K562 (cell line): ENCODE measurements around the gene CD84. TPM values are rescaled to one million over a fixed set of nuclear protein-coding genes. Genes with fewer than 3 reads are reported as not detected.

ENCODE experiments used
- ATAC-seq: fragments of 200-7000 bp; cut with Tn5 transposase; 3 replicates; pipeline ENCODE4 v1.9.1; 2020; ENCODE audit warnings: moderate library complexity
- BruUV-seq: library from RNA; stranded (reverse); fragments of 400-500 nt; replicated peaks from 2 replicates; lab custom pipeline; 2021; lab: Mats Ljungman, UMichigan
- CTCF ChIA-PET: fragments of 300-600 bp; formaldehyde crosslinking; extraction: SDS; loops from one replicate; lab custom pipeline; 2021; ENCODE audit warnings: low intra/inter-chr PET ratio; lab: Yijun Ruan, JAX
- POLR2A ChIA-PET: fragments of 300-600, 350-650 bp; sonication (Branson Sonifier 250); formaldehyde crosslinking; extraction: SDS; loops from one replicate; lab custom pipeline; 2021; ENCODE audit warnings: antibody characterized with exemption, inconsistent platforms; lab: Yijun Ruan, JAX
- DNase-seq, 4 experiments: peaks; one replicate each; pipeline versions ENCODE4 v3.0.0 to v3.0.0-alpha.2; 2011 to 2018; ENCODE audit warnings: low spot score in 3 of 4, mixed read lengths in 3 of 4; ENCODE audit errors: extremely low read depth in 1 of 4
- FAIRE-seq: peaks from 2 replicates; lab custom pipeline; 2011; peaks lifted over from hg19 to GRCh38; lab: Jason Lieb, UNC
- H2AFZ ChIP-seq: 2 replicates; pipeline ENCODE4 v1.6.0; 2011; ENCODE audit warnings: low read depth, low read length, control low read depth, inconsistent platforms
- H3K27ac ChIP-seq: fragments of 200-600 bp; 3 replicates; pipeline ENCODE4 v1.8.0; 2011; ENCODE audit warnings: low read depth, mild to moderate bottlenecking, control low read depth, inconsistent platforms, low read length, moderate library complexity, mixed read lengths; ENCODE audit errors: extremely low read depth
- H3K27me3 ChIP-seq, 2 experiments: fragments of 300-600 bp in 1 of 2; 2 replicates in 1 of 2; 3 replicates in 1 of 2; pipeline versions ENCODE4 v1.6.0 to v1.8.0; 2011; ENCODE audit warnings: inconsistent platforms in 2 of 2, low read length in 2 of 2, mild to moderate bottlenecking in 1 of 2, mixed read lengths in 1 of 2, moderate library complexity in 1 of 2; ENCODE audit not compliant: control insufficient read depth in 2 of 2, insufficient read depth in 2 of 2
- H3K36me3 ChIP-seq: fragments of 300-600 bp; 3 replicates; pipeline ENCODE4 v1.8.0; 2011; ENCODE audit warnings: mild to moderate bottlenecking, low read length, inconsistent platforms; ENCODE audit not compliant: control insufficient read depth, insufficient read depth
- H3K4me1 ChIP-seq, 2 experiments: fragments of 200-600 bp in 1 of 2; replicated peaks in 1 of 2; 2 replicates in 1 of 2; 3 replicates in 1 of 2; pipeline versions ENCODE4 v1.5.1 to v1.8.0; 2011; ENCODE audit warnings: inconsistent platforms in 2 of 2, low read length in 2 of 2, mild to moderate bottlenecking in 1 of 2, mixed read lengths in 1 of 2, moderate library complexity in 1 of 2; ENCODE audit not compliant: control insufficient read depth in 2 of 2, insufficient read depth in 2 of 2
- H3K4me2 ChIP-seq: 2 replicates; pipeline ENCODE4 v1.6.1; 2011; ENCODE audit warnings: low read length, control low read depth, inconsistent platforms, mixed read lengths; ENCODE audit not compliant: insufficient read depth
- H3K4me3 ChIP-seq: fragments of 200-600 bp; sonication (generic), shearing (Covaris generic); 2 replicates; pipeline ENCODE4 v1.5.1; 2016; ENCODE audit warnings: control low read depth, inconsistent platforms
- H3K79me2 ChIP-seq: fragments of 200-600 bp; 3 replicates; pipeline ENCODE4 v1.8.0; 2011; ENCODE audit warnings: low read length, inconsistent platforms; ENCODE audit not compliant: control insufficient read depth, insufficient read depth
- H3K9ac ChIP-seq, 2 experiments: 2 replicates each; pipeline versions ENCODE4 v1.6.0 to v1.6.1; 2011; ENCODE audit warnings: low read depth in 2 of 2, low read length in 2 of 2, control low read depth in 1 of 2, inconsistent platforms in 1 of 2, mild to moderate bottlenecking in 1 of 2, mixed read lengths in 1 of 2; ENCODE audit not compliant: insufficient read depth in 1 of 2
- H3K9me1 ChIP-seq: one replicate; pipeline ENCODE4 v1.6.0; 2011; ENCODE audit warnings: inconsistent platforms, mild to moderate bottlenecking, low read length, moderate library complexity; ENCODE audit not compliant: control insufficient read depth, insufficient read depth
- H3K9me3 ChIP-seq: replicated peaks from 2 replicates; pipeline ENCODE4 v1.5.1; 2011; ENCODE audit warnings: low read depth, low read length, inconsistent platforms; ENCODE audit not compliant: control insufficient read depth, insufficient read depth
- H4K20me1 ChIP-seq: replicated peaks from 2 replicates; pipeline ENCODE4 v1.6.1; 2011; ENCODE audit warnings: low read length, inconsistent platforms, mixed read lengths; ENCODE audit not compliant: control insufficient read depth, insufficient read depth
- BDP1 ChIP-seq: IDR thresholded peaks from 3 replicates; pipeline ENCODE4 v1.6.1; 2011; ENCODE audit not compliant: insufficient read length, insufficient read depth
- KLF6 ChIP-seq: fragments of 250-450 bp; sonication (Bioruptor Pico); IDR thresholded peaks from 2 replicates; pipeline ENCODE4 v1.4.0; 2020; ENCODE audit warnings: mild to moderate bottlenecking, moderate library complexity, borderline replicate concordance
- MAFK ChIP-seq: IDR thresholded peaks from 2 replicates; pipeline ENCODE4 v1.6.1; 2011; ENCODE audit warnings: low read length, improper control_type of control experiment
- NR0B1 ChIP-seq: fragments of 450-650 bp; IDR thresholded peaks from one replicate; pipeline ENCODE4 v1.6.1; 2018; ENCODE audit warnings: mild to moderate bottlenecking, moderate library complexity; ENCODE audit not compliant: partially characterized antibody
- POLR3A ChIP-seq: IDR thresholded peaks from 2 replicates; pipeline ENCODE4 v1.6.1; 2011; ENCODE audit warnings: borderline replicate concordance, mild to moderate bottlenecking, moderate library complexity; ENCODE audit not compliant: insufficient read length, insufficient read depth; ENCODE audit errors: extremely low read depth
- RCOR1 ChIP-seq, 2 experiments: IDR thresholded peaks; 2 replicates each; pipeline ENCODE4 v1.6.1; 2012; ENCODE audit warnings: low read depth in 2 of 2, low read length in 2 of 2, borderline replicate concordance in 1 of 2, improper control_type of control experiment in 1 of 2
- TAF1 ChIP-seq: IDR thresholded peaks from 2 replicates; pipeline ENCODE4 v1.6.1; 2011; ENCODE audit warnings: mild to moderate bottlenecking, low read length, moderate library complexity; ENCODE audit not compliant: insufficient read depth, control insufficient read depth, severe bottlenecking; ENCODE audit errors: extremely low read depth
- THRB ChIP-seq: fragments of 450-650 bp; formaldehyde crosslinking; conservative IDR thresholded peaks from 2 replicates; pipeline ENCODE4 v1.4.0; 2022; ENCODE audit warnings: mild to moderate bottlenecking, missing genetic modification characterization
- ZBTB34 ChIP-seq: fragments of 250-450 bp; sonication (Bioruptor Pico); IDR thresholded peaks from 2 replicates; pipeline ENCODE4 v1.8.0; 2021; ENCODE audit warnings: mild to moderate bottlenecking, moderate library complexity
- ZBTB43 ChIP-seq: sonication (generic); formaldehyde crosslinking; IDR thresholded peaks from 2 replicates; pipeline ENCODE4 v1.8.0; 2023; ENCODE audit warnings: mild to moderate bottlenecking, missing genetic modification reagents
- ZBTB49 ChIP-seq: sonication (generic); formaldehyde crosslinking; IDR thresholded peaks from 2 replicates; pipeline ENCODE4 v1.8.0; 2022; ENCODE audit warnings: missing genetic modification reagents, mild to moderate bottlenecking, borderline replicate concordance
- ZNF76 ChIP-seq: fragments of 250-450 bp; sonication (Bioruptor Pico); IDR thresholded peaks from 2 replicates; pipeline ENCODE4 v1.4.0; 2020; ENCODE audit warnings: mild to moderate bottlenecking, moderate library complexity, borderline replicate concordance
- WGBS: fragments of 100-300 bp; shearing (Covaris generic); methylation state at CpG from one replicate; pipeline ENCODE4 v1.1.6; 2016; ENCODE audit warnings: low coverage, mixed read lengths; ENCODE audit not compliant: insufficient coverage; ENCODE audit errors: missing lambda C conversion rate; 5-methylcytosine and 5-hydroxymethylcytosine counted together
- in situ Hi-C: fragments of 300-500 bp; cut with MboI; formaldehyde crosslinking; loops from 4 replicates; pipeline ENCODE4 v1.15.0; 2018; ENCODE audit warnings: inconsistent platforms, mixed read lengths
- intact Hi-C: fragments of 100-400 bp; cut with micrococcal nuclease; formaldehyde crosslinking; loops from 2 replicates; pipeline ENCODE4 v1.14.2; 2022
- polyA plus RNA-seq, 8 experiments: library from polyadenylated mRNA; depleted of rRNA in 4 of 8; stranded (reverse) in 5 of 8; unstranded in 3 of 8; fragments of >200 nt; fragmentation: Nextera tagmentation in 2 of 8; fragmentation: Illumina TruSeq in 1 of 8; extraction: Ambion mirVana in 2 of 8; extraction: Trizol in 1 of 8; gene quantifications; 2 replicates each; pipeline versions ENCODE4 v1.2.1 to v1.2.3, GENCODE V29; 2011 to 2014; ENCODE audit warnings: inconsistent platforms in 1 of 8, missing spikeins in 1 of 8
- total RNA-seq, 7 experiments: library from RNA; depleted of rRNA in 6 of 7; stranded (reverse); fragments of >200 nt in 6 of 7; fragmentation: Illumina TruSeq in 2 of 7; extraction: Trizol in 2 of 7; gene quantifications; 2 replicates each; pipeline versions ENCODE4 v1.2.1 to v1.2.3, GENCODE V29; 2011 to 2021; ENCODE audit warnings: low replicate concordance in 1 of 7

The CD84 gene
- total and polyA plus RNA-seq, 9 of the 15 experiments (the other 6 are each of a cell fraction or from before 2014, with no cell fraction given) = 0.82 to 6.8 (median 2.0) TPM

- Histone ChIP-seq H3K9me3 (no peaks in the 10 kb centered on the region), H3K4me3 (no peak overlapping the region), H3K27ac (no peak overlapping the region), H3K9me1 (no peaks in the 10 kb centered on the region), H3K9ac (no peak overlapping the region), H3K27me3 (no peaks in the 10 kb centered on the region), H4K20me1 (no peaks in the 10 kb centered on the region), H3K4me2 (no peak overlapping the region), H3K36me3 (no peaks in the 10 kb centered on the region; the same call in 2 of the 3 replicates), H2AFZ (no peak overlapping the region), H3K4me1 (peaks cover 6 to 18% of the 10 kb centered on the region in 2 experiments; a peak in 4 of 5 replicates), H3K79me2 (no peaks in the 10 kb centered on the region)
- in situ Hi-C loops = no loop called here
- BruUV-seq = no TSS peak
- ChIA-PET POLR2A (interaction anchor here (0.8 kb wide), 1 partner anchor 195 kb away, joined by 3 read pairs; no protein-coding TSS in a partner anchor), CTCF (no interaction called here)
- 53% methylated on average over 2 of the region's 2 CpGs for WGBS
- intact Hi-C loops = no loop called here
- DNase-seq = no peak
- ATAC-seq = no peak
- no peak for FAIRE-seq
- no peak for TF ChIP-seq MAFK
- TF ChIP-seq ZBTB43 (CRISPR knock-in tag) = no peak
- no peak for TF ChIP-seq NR0B1
- TF ChIP-seq BDP1 = no peak
- no peak for TF ChIP-seq ZBTB49 (CRISPR knock-in tag)
- no peak for TF ChIP-seq ZNF76
- TF ChIP-seq ZBTB34 (CRISPR knock-in tag) = no peak
- no peak for TF ChIP-seq RCOR1 (IDR thresholded peaks at IDR 0.05; ENCODE audit: borderline replicate concordance in 1 of 2, low read depth in 2 of 2, low read length in 2 of 2)
- no peak for TF ChIP-seq TAF1
- no peak for TF ChIP-seq POLR3A
- no peak for TF ChIP-seq THRB (CRISPR knock-in tag)
- no peak for TF ChIP-seq KLF6 (CRISPR knock-in tag)
These were observed 9.5 kb downstream of the CD84 start for GRCh38 chr1:160569806-160570205.
